ENCODE data around the gene LRRC36.

GRCh38 chr16:67393111-67393787 is 66.6 kb downstream of the LRRC36 start, which contains the start of gene TPPP3:
- TF ChIP-seq POLR2A (IDR thresholded peaks at IDR 0.05) (no peak), CTCF (IDR thresholded peaks at IDR 0.05) (peak; percentile 40 to 49 (median 46))

Data from right lobe of liver (tissue), 4 donors.